ENCODE results near the gene SORT1. TPM values are rescaled to one million over a fixed set of nuclear protein-coding genes. Genes with fewer than 3 reads are reported as not detected.
A peak's percentile ranks its signal among the peaks of the same experiment; 100 is the strongest.
"Not testable (repeated sequence)": the region's sequence is repeated elsewhere in the genome, so short reads cannot be mapped to it uniquely, and the experiment has no call there.

Gene SORT1
- total RNA-seq, 1 experiment from 2014 or later: 12.4 TPM

DNA sequence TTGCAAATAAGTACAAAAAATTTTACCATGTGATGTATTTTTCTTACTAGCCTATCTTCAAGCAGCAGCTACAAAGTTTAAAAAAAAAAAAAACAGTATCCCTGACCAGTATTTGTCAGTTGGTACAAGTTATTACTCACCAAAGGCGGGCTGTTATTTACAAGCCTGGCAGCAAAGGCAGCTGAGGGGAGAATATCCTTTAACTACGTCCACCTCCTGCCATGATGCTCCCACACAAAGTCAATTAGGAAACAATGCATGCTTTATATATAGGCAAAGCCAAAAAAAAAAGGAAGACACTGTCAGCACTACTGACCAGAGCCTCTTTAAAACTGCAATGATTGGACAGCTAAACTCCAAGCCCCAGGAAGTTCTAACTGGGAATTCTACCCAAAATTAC lies 14.8 kb upstream of the SORT1 start:
- peaks cover 34% of the 10 kb centered on the region for H3K36me3 ChIP-seq (replicated peaks; ENCODE audit: control insufficient read depth, insufficient read depth, low read length)
- no peak overlapping the region for H3K4me3 ChIP-seq (ENCODE audit: insufficient read depth, low read depth, low read length)
- no peak for DNase-seq
- no peaks in the 10 kb centered on the region for H3K27me3 ChIP-seq (ENCODE audit: control insufficient read depth, insufficient read depth, low read length)

DNA sequence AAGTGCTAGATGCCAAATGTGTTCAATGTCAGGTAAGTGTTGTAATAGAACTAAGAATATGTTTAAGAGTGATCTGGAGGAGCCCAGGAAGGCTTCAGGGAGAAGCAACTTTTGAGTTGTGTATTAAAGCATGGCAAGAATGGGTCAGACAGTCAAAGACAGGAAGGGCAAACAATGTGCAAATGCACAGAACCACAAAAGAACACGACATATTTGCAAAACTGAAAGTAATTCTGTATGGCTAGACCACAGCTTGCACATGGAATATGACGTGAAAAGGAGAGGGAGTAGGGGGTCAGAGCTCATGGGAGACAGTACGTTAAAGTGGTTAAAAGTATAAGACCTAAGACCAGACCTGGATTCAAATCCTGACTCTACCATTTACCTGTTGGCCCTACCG lies 7.1 kb upstream of the SORT1 start:
- H3K27me3 ChIP-seq (ENCODE audit: control insufficient read depth, insufficient read depth, low read length): no peaks in the 10 kb centered on the region
- DNase-seq: no peak
- H3K36me3 ChIP-seq (replicated peaks; ENCODE audit: control insufficient read depth, insufficient read depth, low read length): peaks cover 8% of the 10 kb centered on the region
- no peak overlapping the region for H3K4me3 ChIP-seq (ENCODE audit: insufficient read depth, low read depth, low read length)

DNA sequence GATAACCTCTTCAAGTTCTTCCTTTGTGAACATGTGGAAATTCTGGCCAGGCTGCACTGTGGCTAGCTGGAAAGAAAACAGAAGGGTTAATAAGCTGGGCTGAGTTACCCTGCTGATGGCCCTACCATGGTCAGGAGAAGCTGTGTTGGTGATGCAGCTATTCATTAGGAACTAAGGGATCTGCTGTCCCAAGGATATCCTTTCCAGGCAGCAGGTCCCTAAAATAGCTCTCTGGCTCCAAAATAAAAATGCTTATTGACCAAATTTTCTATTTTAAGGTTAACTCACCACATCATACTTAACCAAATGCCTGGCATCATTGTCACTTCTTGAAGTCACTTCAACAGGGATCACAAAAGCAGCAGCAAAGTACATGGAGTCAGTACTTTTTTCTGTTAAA lies 4.3 kb upstream of the SORT1 start:
- no peak for DNase-seq
- Histone ChIP-seq H3K36me3 (replicated peaks; ENCODE audit: control insufficient read depth, insufficient read depth, low read length) (peaks cover 5% of the 10 kb centered on the region), H3K27me3 (ENCODE audit: control insufficient read depth, insufficient read depth, low read length) (peaks cover under 1% of the 10 kb centered on the region; the same call in 1 of the 2 replicates), H3K4me3 (ENCODE audit: insufficient read depth, low read depth, low read length) (no peak overlapping the region)

DNA sequence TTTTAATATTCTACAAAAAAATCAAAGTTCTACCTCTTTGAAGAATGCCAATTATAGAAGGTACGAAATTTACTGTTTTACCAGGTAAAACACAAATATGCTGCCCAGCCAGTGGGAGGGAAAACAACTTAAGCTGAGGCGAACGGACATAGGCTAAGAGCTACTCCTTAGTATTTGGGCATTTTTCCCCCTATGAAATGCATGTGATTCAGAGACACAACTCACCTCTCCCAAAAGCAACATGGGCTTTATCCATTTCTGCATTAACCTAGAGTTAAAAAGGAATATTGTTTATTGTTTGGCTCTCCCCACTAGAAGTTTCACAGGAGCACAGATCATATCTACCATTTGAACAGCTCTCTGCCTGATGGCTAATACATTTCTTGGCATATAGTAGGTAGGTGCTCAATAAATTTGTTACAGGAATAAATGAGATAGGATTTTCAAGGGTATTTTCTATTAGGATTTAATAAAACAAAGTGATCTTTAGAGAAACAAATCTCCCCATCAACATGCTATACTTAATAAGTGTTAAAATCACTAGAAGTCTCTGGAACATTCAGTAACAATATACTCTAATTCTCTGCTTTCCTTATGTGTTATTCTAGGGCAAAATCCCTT lies 2.4 kb upstream of the SORT1 start:
- Histone ChIP-seq H3K36me3 (replicated peaks; ENCODE audit: control insufficient read depth, insufficient read depth, low read length) (peaks cover 3% of the 10 kb centered on the region), H3K27me3 (ENCODE audit: control insufficient read depth, insufficient read depth, low read length) (peaks cover 5% of the 10 kb centered on the region; the same call in 1 of the 2 replicates), H3K4me3 (ENCODE audit: insufficient read depth, low read depth, low read length) (no peak overlapping the region)
- DNase-seq: no peak

DNA sequence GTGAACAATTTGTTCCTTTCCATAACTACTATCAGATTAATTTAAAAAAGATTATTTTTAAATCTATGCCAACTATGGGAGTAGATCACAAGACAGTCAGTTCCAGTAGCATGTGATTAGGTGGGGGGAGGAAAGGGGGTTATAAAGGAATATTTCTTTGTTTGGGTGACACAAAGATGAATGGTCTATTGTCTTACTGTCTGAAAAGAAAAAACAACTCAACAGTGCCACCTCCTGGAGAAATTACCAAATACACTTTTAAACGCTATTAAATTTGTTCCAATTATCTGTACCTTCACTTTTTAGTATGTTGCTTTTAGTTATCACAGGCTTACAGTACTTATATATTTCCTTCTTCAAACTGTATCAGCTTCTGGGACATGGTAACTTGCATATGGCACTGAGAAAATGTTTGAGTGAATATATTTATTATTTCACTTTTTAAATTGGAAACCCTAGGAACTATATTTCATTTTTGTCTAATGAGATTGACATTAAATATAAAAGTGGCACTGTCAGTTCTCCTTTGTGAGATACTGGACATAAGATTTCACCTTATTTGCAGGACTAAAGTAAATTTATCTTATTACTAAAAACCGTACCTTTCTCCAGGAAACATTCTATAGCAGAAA lies 1.7 kb upstream of the SORT1 start:
- Histone ChIP-seq H3K36me3 (replicated peaks; ENCODE audit: control insufficient read depth, insufficient read depth, low read length) (peaks cover 3% of the 10 kb centered on the region), H3K4me3 (ENCODE audit: insufficient read depth, low read depth, low read length) (no peak overlapping the region), H3K27me3 (ENCODE audit: control insufficient read depth, insufficient read depth, low read length) (peaks cover 5% of the 10 kb centered on the region; the same call in 1 of the 2 replicates)
- peak; percentile 43 for DNase-seq

DNA sequence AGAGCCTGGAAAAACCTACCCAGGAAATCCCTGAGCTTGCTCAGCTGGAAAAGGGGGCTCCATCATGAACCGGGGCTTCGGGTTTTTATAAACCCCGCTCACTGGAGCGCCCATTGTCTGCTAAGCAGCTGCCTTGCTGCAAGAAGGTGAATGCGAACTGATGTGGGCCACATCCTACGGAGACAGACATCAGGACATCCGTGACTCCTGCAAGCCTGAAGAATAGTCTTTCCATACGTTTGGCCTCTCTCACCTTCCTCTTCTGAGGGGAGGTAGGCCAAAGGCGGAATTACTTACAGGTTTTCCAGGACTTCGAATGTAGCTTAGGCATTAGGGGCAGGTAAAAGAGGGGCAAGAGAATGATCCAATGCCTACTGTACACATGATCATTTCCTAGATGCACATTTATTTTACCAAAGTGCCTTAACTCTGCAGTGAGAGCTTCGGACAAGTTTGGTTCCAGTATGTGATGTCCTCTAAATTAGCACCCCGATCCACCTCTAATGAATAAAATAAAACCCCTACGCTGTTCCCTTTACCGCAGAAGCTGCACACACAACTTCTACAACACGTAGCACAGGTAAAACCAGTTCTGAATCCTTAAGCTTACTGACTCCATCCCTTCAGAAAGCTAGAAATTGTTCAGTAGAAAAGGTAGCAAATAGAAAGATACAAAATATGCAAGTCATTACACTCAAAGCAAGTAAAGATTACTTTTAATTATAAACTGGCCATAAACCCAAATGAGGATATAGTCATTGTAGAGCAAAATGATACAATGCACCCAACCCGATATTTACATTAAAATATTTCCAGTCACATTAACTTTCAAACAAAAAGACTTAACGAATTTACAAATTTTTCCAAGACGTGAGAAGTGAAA lies 866 bp upstream of the SORT1 start:
- Histone ChIP-seq H3K4me3 (ENCODE audit: insufficient read depth, low read depth, low read length) (peak overlapping the region; percentile 44), H3K27me3 (ENCODE audit: control insufficient read depth, insufficient read depth, low read length) (peaks cover 5% of the 10 kb centered on the region; the same call in 1 of the 2 replicates), H3K36me3 (replicated peaks; ENCODE audit: control insufficient read depth, insufficient read depth, low read length) (peaks cover 3% of the 10 kb centered on the region)
- no peak for DNase-seq

DNA sequence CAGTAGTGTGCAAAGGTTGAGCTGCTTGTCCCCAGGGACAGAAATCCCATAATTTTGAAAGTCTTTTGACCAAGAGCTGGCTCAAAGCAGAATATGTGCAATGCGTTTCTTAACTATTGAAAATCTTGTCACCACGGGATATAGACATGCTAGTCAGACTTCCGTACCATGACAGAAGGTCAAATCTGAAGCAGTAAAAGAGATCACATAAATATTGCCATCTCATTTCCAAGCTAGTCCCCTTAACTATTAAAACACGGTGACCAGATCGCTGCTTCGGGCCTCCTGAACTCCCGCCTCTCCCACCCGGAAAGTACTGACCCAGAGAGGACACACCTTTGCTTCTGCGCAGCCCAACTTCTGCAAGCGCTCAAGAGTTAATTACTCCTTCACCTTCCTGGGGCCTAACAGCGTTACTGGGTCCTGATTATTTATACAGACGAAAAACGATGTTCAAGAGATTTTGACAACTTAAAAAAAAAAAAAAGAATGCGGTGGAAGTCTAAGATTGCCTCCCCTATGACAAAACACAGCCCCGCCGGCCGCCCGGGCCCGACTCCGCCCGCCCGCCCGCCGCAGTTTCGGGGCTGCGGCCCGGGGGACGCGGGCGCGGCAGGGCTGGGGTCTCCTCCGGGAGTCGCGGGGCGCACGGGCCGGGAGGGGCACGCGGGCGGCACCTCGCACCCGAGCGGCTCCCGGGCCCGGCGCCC lies 692 bp downstream of the SORT1 start:
- peak; percentile 23 for DNase-seq
- Histone ChIP-seq H3K27me3 (ENCODE audit: control insufficient read depth, insufficient read depth, low read length) (peaks cover 5% of the 10 kb centered on the region; the same call in 1 of the 2 replicates), H3K4me3 (ENCODE audit: insufficient read depth, low read depth, low read length) (peak overlapping the region; percentile 52), H3K36me3 (replicated peaks; ENCODE audit: control insufficient read depth, insufficient read depth, low read length) (peaks cover 3% of the 10 kb centered on the region; the same call in 1 of the 2 replicates)

DNA sequence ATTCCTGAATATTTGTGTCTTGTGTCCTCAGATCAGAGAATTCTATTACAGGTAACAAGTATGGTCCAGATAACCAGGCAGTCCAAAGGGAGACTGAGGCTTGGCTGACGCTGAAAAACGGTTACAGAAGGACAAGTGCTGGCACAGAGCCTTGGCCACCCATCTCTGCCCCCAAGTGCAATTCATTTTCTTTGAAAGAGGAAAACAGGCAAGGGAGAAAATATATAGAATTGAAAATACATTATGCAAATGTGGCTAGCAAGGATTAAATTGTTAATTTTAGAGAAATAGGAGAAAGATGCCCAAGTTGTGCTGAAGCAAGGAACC lies 1.2 kb downstream of the SORT1 start:
- Histone ChIP-seq H3K36me3 (replicated peaks; ENCODE audit: control insufficient read depth, insufficient read depth, low read length) (no peaks in the 10 kb centered on the region), H3K4me3 (ENCODE audit: insufficient read depth, low read depth, low read length) (peak overlapping the region; percentile 52), H3K27me3 (ENCODE audit: control insufficient read depth, insufficient read depth, low read length) (peaks cover 5% of the 10 kb centered on the region; the same call in 1 of the 2 replicates)
- DNase-seq: no peak

DNA sequence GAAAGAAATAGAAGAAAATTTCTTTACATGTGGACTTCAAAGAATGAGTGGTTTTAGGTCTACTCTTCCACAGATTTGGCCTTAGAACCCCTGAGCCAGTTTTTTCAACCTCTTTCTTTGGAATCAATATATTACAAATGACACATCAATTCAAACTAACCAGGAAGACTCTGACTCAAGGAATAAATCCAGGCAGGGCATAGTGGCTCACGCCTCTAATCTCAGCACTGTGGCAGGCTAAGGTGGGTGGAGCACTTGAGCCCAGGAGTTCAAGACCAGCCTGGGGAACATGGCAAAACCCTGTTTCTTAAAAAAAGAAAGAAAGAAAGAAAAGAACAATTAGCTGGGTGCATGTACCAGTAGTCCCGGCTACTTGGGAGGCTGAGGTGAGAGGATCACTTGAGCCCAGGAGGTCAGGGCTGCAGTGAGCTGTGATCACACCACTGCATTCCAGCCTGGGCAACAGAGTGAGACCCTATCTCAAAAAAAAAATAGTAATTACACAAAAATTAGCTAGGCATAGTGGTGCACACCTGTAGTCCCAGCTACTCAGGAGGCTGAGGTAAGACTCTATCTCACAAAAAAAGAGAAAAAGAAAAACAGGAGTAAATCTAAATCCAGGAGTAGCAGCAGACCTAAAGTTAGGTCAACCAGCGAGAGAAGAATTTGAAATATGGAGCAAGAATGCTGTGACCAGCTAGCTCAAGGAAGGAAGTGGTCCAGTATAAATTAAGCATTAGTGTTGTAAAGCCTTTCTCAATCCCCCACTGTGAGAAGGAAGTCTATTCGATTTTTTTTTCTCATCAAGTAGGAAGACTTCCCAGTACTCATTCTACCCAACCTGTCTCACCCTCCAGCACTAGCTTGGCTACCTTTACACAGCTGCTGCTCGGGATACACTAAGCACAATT lies 1.9 kb downstream of the SORT1 start:
- Histone ChIP-seq H3K36me3 (replicated peaks; ENCODE audit: control insufficient read depth, insufficient read depth, low read length) (no peaks in the 10 kb centered on the region), H3K27me3 (ENCODE audit: control insufficient read depth, insufficient read depth, low read length) (peaks cover 5% of the 10 kb centered on the region; the same call in 1 of the 2 replicates), H3K4me3 (ENCODE audit: insufficient read depth, low read depth, low read length) (no peak overlapping the region)
- no peak for DNase-seq

DNA sequence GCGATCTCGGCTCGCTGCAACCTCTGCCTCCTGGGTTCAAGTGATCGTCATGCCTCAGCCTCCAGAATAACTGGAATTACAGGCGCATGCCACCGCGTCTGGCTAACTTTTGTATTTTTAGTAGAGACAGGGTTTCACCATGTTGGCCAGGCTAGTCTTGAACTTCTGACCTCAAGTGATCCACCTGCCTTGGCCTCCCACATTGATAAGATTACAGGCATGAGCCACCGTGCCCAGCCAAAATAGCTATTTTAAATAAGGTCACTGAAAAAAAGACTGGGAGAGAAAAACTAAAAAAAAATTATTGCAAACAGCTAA lies 2.5 kb downstream of the SORT1 start:
- H3K36me3 ChIP-seq (replicated peaks; ENCODE audit: control insufficient read depth, insufficient read depth, low read length); H3K27me3 ChIP-seq (ENCODE audit: control insufficient read depth, insufficient read depth, low read length); H3K4me3 ChIP-seq (ENCODE audit: insufficient read depth, low read depth, low read length); DNase-seq: not testable (repeated sequence)

DNA sequence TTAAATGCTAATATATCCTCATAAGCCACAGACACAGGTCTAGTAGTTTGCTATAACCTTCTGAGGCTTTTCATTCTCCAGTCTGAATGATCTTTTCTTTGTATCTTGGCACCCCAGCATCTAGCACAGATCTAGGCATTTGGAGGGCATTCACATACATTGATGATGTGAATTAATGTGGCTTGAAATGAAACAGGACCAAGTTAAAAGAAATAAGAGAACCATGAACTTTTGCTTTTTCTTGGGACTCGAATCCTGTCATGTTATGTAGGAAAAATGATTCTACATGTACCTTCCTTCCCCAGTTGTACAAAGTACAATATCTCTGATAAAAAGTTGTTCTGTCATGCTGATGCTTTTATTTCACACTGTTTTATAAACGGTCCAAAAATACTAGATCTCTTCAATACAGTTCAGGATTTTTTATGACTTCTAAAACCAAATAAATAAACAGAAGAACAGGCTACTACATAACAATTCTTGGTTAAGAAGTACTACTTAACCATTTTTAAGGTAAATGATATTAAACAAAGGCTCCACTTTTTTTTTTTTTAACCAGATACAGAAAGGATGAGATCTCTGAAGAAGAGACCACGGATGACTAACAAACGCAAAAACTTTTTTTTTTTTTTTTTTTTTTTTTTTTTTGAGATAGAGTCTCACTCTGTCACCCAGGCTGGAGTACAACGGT lies 3.0 kb downstream of the SORT1 start:
- Histone ChIP-seq H3K27me3 (ENCODE audit: control insufficient read depth, insufficient read depth, low read length) (peaks cover 5% of the 10 kb centered on the region; the same call in 1 of the 2 replicates), H3K4me3 (ENCODE audit: insufficient read depth, low read depth, low read length) (no peak overlapping the region), H3K36me3 (replicated peaks; ENCODE audit: control insufficient read depth, insufficient read depth, low read length) (no peaks in the 10 kb centered on the region)
- no peak for DNase-seq

DNA sequence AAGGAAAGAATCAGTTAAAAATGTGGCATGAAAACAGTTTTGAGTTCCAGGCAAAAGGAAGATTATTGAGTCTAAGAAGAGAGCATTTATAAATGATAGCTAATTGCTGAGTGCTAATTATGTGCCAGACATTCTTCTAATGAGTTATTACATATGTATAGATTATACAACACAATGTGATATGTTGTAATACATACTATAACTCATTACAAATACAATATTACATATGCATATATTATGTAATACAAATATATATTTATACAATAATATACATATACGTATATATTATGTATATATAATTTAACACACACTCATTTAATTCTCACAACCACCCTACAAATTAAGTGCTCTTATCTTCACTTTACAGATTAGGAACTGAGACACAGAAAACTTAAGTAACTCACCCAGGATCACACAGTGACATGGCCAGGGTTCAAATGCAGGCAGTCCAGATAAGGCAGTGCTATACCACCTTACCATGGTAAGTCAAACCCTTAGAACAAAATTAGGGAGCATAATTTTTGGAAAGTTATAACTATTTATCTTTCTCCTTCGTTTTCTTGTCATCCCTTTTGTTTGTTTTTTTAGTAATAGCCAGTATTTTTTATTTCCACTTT lies 4.0 kb downstream of the SORT1 start:
- DNase-seq: no peak
- Histone ChIP-seq H3K4me3 (ENCODE audit: insufficient read depth, low read depth, low read length) (no peak overlapping the region), H3K27me3 (ENCODE audit: control insufficient read depth, insufficient read depth, low read length) (peaks cover 5% of the 10 kb centered on the region; the same call in 1 of the 2 replicates), H3K36me3 (replicated peaks; ENCODE audit: control insufficient read depth, insufficient read depth, low read length) (no peaks in the 10 kb centered on the region)

Data from H7 (cell line).